GM18873 (cell line): ENCODE measurements around the gene CLASP2.
"Not testable (repeated sequence)": the region's sequence is repeated elsewhere in the genome, so short reads cannot be mapped to it uniquely, and the experiment has no call there.

ENCODE experiments used
- ATAC-seq: cut with Tn5 transposase; IDR thresholded peaks from one replicate; pipeline ENCODE4 v1.9.1; 2021; ENCODE audit warnings: mild to moderate bottlenecking, moderate library complexity, moderate number of reproducible peaks; ENCODE audit not compliant: unreplicated experiment, low FRiP score

Gene CLASP2

DNA sequence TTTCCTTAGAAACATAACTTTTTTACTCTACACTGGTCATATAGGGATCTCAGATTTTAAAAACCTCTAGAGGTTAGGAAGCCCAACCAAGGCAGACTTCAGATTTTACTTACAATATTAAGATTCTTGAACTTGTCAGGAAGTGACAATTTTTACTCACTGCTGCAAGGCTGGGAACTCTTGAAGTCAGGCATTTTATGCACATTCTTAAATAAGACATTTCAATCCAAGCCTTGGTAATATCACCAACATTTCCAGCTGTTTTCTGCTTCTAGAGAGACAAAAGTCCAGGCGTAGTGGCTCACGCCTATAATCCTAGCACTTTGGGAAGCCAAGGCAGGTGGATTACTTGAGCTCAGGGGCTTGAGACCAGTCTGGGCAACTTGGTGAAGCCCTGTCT lies 244.2 kb downstream of the CLASP2 start:
- ATAC-seq: no peak

DNA sequence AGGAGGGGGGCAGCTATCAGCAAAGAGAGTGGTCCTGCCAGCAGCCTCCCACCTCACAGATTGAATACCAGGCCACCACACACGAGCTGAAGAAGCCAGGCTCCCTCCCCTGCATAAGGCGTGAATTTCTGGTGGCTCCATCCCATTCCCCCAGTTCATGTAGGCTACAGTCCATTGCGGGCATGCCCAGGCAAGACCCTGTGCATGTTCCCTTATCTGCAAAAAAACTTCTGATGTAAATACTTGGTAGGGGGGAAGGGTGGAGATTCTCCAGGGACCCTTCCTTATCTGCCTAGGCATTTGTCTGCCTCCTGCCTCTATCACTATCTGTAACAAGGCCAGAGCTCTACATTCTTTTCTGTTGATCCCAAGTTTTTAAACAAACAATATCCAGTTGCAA lies 250.3 kb downstream of the CLASP2 start:
- ATAC-seq: no peak

DNA sequence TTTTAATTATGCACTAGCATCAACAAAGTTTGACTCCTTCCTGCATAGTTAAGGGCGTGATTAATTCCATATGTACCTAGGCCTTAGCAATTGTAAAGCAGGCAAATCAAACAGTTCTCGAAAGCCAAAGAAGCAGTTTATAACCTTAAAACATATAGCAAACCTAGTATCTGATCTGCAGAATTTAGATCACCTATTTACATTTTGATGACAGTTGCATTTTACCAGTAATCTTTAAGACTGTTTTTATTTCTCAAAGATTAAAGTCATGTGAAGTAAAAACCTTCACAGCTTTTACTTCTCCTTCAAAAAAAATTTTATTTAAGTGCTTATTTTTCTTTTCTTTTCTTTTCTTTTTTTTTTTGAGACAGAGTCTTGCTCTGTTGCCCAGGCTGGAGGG lies 257.0 kb downstream of the CLASP2 start:
- no peak for ATAC-seq

DNA sequence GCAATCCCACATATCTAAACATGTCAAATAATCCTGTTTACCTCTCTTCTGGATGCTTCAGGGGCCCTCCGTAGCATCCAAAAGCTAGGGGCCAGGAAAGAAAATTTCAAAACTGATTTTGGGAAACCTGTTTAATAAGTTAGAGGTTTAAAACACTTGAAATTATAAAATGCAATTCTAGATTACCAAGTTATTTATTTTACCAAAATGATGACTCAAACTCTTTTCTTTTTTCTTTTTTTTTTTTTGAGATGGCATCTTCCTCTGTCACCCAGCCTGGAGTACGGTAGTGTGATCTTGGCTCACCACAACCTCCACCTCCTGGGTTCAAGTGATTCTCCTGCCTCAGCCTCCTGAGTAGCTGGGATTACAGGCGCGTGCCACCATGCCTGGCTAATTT lies 258.5 kb downstream of the CLASP2 start:
- ATAC-seq: not testable (repeated sequence)

DNA sequence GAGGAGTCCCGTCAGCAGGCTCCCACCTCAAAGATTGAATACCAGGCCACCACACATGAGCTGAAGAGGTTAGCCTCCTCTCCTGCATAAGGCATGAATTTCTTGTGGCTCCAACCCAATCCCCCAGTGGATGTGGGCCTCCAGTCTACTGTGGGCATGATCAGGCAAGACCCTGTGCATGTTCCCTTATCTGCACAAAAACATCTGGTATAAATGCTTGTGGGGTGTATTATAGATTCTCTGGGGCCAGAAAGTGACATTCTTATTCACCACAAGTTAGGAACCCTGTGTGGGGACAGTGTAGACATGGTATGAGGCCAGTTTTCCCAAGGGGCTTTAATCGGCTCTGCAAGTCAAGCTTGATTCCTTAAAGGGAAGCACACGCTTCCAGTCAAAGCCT lies 259.6 kb downstream of the CLASP2 start:
- no peak for ATAC-seq

DNA sequence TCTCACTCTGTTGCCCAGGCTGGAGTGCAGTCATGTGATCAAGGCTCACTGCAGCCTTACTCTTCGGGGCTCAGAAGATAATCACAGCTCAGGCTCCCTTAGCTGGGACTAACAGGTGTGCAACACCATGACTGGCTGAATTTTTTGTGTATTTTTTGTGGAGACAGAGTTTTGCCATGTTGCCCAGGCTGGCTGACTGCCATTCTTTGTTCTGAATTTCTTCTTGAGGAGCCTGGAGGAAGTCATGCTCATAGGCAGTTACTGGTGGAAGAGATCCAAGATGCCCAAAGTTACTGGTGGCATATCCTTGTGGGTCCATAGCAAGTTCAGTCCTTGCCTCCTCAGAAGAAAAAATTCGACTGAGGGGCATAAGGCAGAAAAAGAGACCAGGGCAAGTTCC lies 261.3 kb downstream of the CLASP2 start:
- no peak for ATAC-seq

DNA sequence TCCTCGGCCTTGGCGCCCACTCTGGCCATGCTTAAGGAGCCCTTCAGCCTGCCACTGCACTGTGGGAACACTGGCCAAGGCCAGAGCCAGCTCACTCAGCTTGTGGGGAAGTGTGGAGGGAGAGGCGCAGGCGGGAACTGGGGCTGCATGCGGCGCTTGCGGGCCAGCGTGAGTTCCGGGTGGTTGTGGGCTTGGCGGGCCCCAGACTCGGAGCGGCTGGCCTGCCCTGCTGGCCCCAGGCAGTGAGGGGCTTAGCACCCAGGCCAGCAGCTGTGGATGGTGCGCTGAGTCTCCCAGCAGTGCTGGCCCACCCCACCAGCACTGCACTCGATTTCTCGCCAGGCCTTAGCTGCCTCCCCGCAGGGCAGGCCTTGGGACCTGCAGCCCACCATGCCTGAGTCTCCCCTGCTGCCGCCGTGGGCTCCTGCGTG lies 264.7 kb downstream of the CLASP2 start:
- no peak for ATAC-seq

DNA sequence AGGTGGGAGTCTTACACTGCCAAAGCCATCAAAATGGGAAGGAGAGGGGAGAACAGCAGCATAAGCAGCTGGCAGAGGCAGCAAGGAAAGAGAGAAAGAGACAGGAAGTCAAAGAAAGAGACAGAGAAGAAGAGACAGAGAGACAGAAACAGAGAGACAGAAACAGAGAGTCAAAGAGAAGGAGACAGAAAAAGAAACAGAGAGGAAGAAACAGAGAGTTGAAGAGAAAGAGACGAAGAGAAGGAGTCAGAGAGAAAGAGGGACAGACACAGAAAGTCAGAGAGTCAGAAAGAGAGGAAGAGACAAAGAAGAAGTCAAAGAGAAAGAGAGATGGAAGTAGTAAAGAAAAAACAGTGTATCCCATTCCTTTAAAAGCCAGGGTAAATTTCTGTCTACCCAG lies 266.1 kb downstream of the CLASP2 start:
- not testable (repeated sequence) for ATAC-seq

DNA sequence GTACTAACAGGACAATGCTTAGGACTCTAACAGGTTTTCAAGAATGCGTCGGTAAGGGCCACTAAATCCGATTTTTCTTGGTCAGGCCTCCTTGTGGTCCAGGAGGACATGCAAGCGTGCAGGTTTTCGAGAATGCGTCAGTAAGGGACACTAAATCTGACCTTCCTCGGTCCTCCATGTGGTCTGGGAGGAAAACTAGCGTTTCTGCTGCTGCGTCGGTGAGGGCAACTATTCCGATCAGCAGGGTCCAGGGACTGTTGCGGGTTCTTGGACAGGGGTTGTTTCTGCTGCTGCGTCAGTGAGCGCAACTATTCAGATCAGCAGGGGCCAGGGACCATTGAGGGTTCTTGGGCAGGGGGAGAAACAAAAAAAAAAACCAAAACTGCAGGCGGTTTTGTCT lies 270.1 kb downstream of the CLASP2 start:
- no peak for ATAC-seq

DNA sequence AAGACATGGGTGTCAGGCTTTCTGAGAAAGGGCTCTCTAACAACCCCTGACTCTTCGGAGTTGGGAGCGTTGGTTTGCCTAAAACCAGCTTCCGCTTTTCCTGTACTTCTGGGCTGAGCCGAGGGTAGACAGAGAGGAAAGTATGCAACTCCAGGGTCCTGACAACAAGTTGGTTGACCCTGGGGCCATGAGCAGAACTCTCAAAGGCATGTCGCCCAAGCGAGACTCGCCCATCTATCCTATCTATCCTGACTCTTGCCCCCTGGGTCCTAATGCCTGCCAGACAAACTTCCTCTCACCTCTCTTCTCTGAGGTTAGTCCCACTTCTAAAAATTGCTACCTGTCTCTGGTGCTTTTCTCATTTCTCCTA lies 270.8 kb downstream of the CLASP2 start:
- ATAC-seq: not testable (repeated sequence)
